Measurements from ENCODE around the gene SYNGAP1.

The SYNGAP1 gene

GRCh38 chr6:33454009-33454946 is 34.4 kb downstream of the SYNGAP1 start, which contains the start of gene ZBTB9:
Gene ZBTB9, plus strand, starts transcription at chr6:33454576. Its CDS starts 525 bp downstream, at chr6:33455101.
- Histone ChIP-seq H3K36me3 (ENCODE audit: control insufficient read depth, insufficient read depth, low read length) (no peaks in the 10 kb centered on the region), H2AFZ (peak within 1 kb of the TSS; percentile 75), H3K9me3 (ENCODE audit: control insufficient read depth, low read length) (no peaks in the 10 kb centered on the region), H3K4me3 (ENCODE audit: low read depth, low read length) (peak within 1 kb of the TSS; percentile 95), H3K4me2 (ENCODE audit: low read length) (peak within 1 kb of the TSS; percentile 94), H3K79me2 (no peaks in the 10 kb centered on the region), H3K27me3 (ENCODE audit: control insufficient read depth, insufficient read depth, low read length) (no peaks in the 10 kb centered on the region), H3K27ac (peak within 1 kb of the TSS; percentile 52), H3K9ac (no peak within 1 kb of the TSS), H3K4me1 (no peaks in the 10 kb centered on the region)
- TF ChIP-seq CTCF (IDR thresholded peaks at IDR 0.05), result no peak

GRCh38 chr6:33455051-33455450 is 35.2 kb downstream of the SYNGAP1 start:
- Histone ChIP-seq H3K4me2 (ENCODE audit: low read length) (peak overlapping the region; percentile 93), H3K4me3 (ENCODE audit: low read depth, low read length) (peak overlapping the region; percentile 95), H3K27me3 (ENCODE audit: control insufficient read depth, insufficient read depth, low read length) (no peaks in the 10 kb centered on the region), H3K27ac (no peak overlapping the region), H3K4me1 (no peaks in the 10 kb centered on the region), H2AFZ (peak overlapping the region; percentile 75), H3K36me3 (ENCODE audit: control insufficient read depth, insufficient read depth, low read length) (no peaks in the 10 kb centered on the region), H3K79me2 (no peaks in the 10 kb centered on the region), H3K9me3 (ENCODE audit: control insufficient read depth, low read length) (no peaks in the 10 kb centered on the region), H3K9ac (no peak overlapping the region)
- TF ChIP-seq CTCF (IDR thresholded peaks at IDR 0.05), result no peak

GRCh38 chr6:33456156-33456555 is 36.3 kb downstream of the SYNGAP1 start:
- no peaks in the 10 kb centered on the region for H3K4me1 ChIP-seq
- H3K36me3 ChIP-seq (ENCODE audit: control insufficient read depth, insufficient read depth, low read length), result no peaks in the 10 kb centered on the region
- no peaks in the 10 kb centered on the region for H3K27me3 ChIP-seq (ENCODE audit: control insufficient read depth, insufficient read depth, low read length)
- H2AFZ ChIP-seq, result no peak overlapping the region
- H3K27ac ChIP-seq, result no peak overlapping the region
- no peaks in the 10 kb centered on the region for H3K79me2 ChIP-seq
- H3K4me3 ChIP-seq (ENCODE audit: low read depth, low read length), result no peak overlapping the region
- H3K9me3 ChIP-seq (ENCODE audit: control insufficient read depth, low read length), result no peaks in the 10 kb centered on the region
- no peak for TF ChIP-seq CTCF (IDR thresholded peaks at IDR 0.05)
- no peak overlapping the region for H3K4me2 ChIP-seq (ENCODE audit: low read length)
- no peak overlapping the region for H3K9ac ChIP-seq

- no peaks in the 10 kb centered on the region for H3K36me3 ChIP-seq (ENCODE audit: control insufficient read depth, insufficient read depth, low read length)
- no peak overlapping the region for H2AFZ ChIP-seq
- H3K4me3 ChIP-seq (ENCODE audit: low read depth, low read length), result no peak overlapping the region
- TF ChIP-seq CTCF (IDR thresholded peaks at IDR 0.05), result no peak
- no peaks in the 10 kb centered on the region for H3K27me3 ChIP-seq (ENCODE audit: control insufficient read depth, insufficient read depth, low read length)
- no peaks in the 10 kb centered on the region for H3K9me3 ChIP-seq (ENCODE audit: control insufficient read depth, low read length)
- H3K27ac ChIP-seq, result no peak overlapping the region
- H3K4me1 ChIP-seq, result no peaks in the 10 kb centered on the region
- H3K79me2 ChIP-seq, result no peaks in the 10 kb centered on the region
- no peak overlapping the region for H3K9ac ChIP-seq
- H3K4me2 ChIP-seq (ENCODE audit: low read length), result no peak overlapping the region
Measured at GRCh38 chr6:33458676-33459075, 38.8 kb downstream of the SYNGAP1 start.
